GM10266 (cell line): ENCODE measurements around the gene ACOX2.

Experiments
- DNase-seq: peaks from one replicate; pipeline ENCODE4 v3.0.0; 2012; ENCODE audit errors: extremely low spot score
- CTCF ChIP-seq: IDR thresholded peaks from 2 replicates; pipeline ENCODE4 v1.5.1; 2012; ENCODE audit warnings: mild to moderate bottlenecking, low read depth; ENCODE audit not compliant: control insufficient read depth, insufficient read depth; ENCODE audit errors: missing control alignments

Gene ACOX2

GRCh38 chr3:58534592-58535494 lies 2.1 kb downstream of the ACOX2 start:
- no peak for DNase-seq
- TF ChIP-seq CTCF: no peak

- peak; percentile 84 for DNase-seq
- peak; percentile 95 for TF ChIP-seq CTCF
Observed at GRCh38 chr3:58532794-58533220, 4.2 kb downstream of the ACOX2 start.

- no peak for DNase-seq
- TF ChIP-seq CTCF: peak; percentile 10
Observed at GRCh38 chr3:58531956-58532355, 5.0 kb downstream of the ACOX2 start.

GRCh38 chr3:58531555-58531954 lies 5.4 kb downstream of the ACOX2 start:
- no peak for TF ChIP-seq CTCF
- DNase-seq: no peak

- no peak for DNase-seq
- no peak for TF ChIP-seq CTCF
Observed at GRCh38 chr3:58530354-58530865, 6.6 kb downstream of the ACOX2 start.

GRCh38 chr3:58529516-58530353 lies 7.3 kb downstream of the ACOX2 start:
- no peak for DNase-seq
- peak; percentile 36 for TF ChIP-seq CTCF
